ENCODE data around the gene BABAM2. TPM values are rescaled to one million over a fixed set of nuclear protein-coding genes. Genes with fewer than 3 reads are reported as not detected.

The BABAM2 gene
- total and polyA plus RNA-seq, 8 donors = 27.1 to 49.2 (median 28.4) TPM

- H3K27ac ChIP-seq = no peak overlapping the region
- TF ChIP-seq, protein P1, sequence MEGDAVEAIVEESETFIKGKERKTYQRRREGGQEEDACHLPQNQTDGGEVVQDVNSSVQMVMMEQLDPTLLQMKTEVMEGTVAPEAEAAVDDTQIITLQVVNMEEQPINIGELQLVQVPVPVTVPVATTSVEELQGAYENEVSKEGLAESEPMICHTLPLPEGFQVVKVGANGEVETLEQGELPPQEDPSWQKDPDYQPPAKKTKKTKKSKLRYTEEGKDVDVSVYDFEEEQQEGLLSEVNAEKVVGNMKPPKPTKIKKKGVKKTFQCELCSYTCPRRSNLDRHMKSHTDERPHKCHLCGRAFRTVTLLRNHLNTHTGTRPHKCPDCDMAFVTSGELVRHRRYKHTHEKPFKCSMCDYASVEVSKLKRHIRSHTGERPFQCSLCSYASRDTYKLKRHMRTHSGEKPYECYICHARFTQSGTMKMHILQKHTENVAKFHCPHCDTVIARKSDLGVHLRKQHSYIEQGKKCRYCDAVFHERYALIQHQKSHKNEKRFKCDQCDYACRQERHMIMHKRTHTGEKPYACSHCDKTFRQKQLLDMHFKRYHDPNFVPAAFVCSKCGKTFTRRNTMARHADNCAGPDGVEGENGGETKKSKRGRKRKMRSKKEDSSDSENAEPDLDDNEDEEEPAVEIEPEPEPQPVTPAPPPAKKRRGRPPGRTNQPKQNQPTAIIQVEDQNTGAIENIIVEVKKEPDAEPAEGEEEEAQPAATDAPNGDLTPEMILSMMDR (IDR thresholded peaks at IDR 0.05) = no peak
Measured at GRCh38 chr2:28148000-28148399, 257.5 kb downstream of the BABAM2 start.

DNA sequence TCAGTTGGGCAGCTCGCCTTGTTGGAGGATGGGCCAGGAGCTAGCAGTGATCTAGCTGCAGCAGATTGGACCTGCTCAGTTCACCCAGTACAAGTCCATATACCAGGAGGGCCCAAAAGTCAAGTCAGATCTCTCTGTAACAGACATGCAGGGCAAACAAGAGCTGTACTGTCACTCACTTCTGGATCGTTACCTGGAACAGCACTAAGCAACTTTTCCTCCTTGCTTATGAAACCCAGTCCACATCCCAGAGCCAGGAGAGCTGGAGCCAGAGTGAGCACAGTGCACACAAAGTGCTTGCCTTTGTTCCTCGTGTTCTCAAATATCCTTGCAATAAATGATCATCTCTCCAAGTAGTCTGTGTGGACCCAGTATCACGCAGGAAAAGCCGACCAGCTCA lies 258.0 kb downstream of the BABAM2 start:
- intact Hi-C loops (cut with DNase I) = no loop called here
- TF ChIP-seq, protein P1 (IDR thresholded peaks at IDR 0.05) = no peak
- Histone ChIP-seq H3K27me3 (no peaks in the 10 kb centered on the region), H3K4me1 (no peaks in the 10 kb centered on the region), H3K9me3 (no peaks in the 10 kb centered on the region), H3K27ac (no peak overlapping the region), H3K36me3 (no peaks in the 10 kb centered on the region), H3K4me3 (no peak overlapping the region)
- ATAC-seq (no peak), DNase-seq (no peak)

More at GRCh38 chr2:28148000-28148399, 257.5 kb downstream of the BABAM2 start:
- Histone ChIP-seq H3K36me3 (no peaks in the 10 kb centered on the region), H3K27me3 (no peaks in the 10 kb centered on the region), H3K4me3 (no peak overlapping the region), H3K4me1 (no peaks in the 10 kb centered on the region), H3K9me3 (no peaks in the 10 kb centered on the region)
- no peak for DNase-seq
- intact Hi-C loops (cut with DNase I) = no loop called here
- ATAC-seq = no peak

DNA sequence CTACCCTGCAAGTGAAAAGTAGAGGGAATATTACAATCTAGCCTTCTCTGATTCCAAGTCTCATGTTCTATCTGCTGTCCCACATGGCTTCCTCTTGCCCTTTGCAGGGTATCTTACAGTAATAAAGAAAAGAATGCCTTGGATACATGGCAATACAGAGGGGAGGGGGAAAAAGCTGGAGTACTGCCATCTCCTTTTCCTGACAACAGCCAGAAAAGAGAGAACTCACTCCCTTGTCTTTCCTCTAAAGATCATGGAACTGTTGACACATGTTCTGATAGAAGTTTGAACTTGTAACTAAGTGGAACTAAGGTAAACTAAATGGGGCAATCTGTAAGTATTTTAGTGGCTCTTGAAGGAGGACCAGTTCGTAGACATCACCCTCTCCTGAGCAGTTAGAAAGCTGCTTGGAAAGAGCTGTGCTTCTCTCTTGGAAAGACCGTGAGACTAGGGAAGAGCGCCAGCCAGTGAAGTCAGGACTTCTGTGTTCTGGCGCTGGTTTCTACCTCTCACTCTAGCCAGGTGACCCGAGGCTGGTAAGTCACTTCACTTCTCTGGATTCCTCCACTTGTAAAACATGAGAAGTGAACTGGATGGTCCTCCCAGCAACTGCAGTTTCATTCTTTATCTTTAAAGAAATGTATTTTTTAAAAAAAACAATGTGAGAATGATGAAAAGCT lies 259.8 kb downstream of the BABAM2 start:
- peak in 2 of 4 donors; percentile 20 to 54 for DNase-seq
- H3K36me3 ChIP-seq = no peaks in the 10 kb centered on the region
- H3K27me3 ChIP-seq = no peaks in the 10 kb centered on the region
- no peak overlapping the region for H3K27ac ChIP-seq
- TF ChIP-seq, protein P1 (IDR thresholded peaks at IDR 0.05) = no peak
- intact Hi-C loops (cut with DNase I) = no loop called here
- no peak overlapping the region for H3K4me3 ChIP-seq
- no peaks in the 10 kb centered on the region for H3K4me1 ChIP-seq
- peak; percentile 94 for ATAC-seq
- H3K9me3 ChIP-seq = peaks cover 0 to 3% of the 10 kb centered on the region in 2 donors

DNA sequence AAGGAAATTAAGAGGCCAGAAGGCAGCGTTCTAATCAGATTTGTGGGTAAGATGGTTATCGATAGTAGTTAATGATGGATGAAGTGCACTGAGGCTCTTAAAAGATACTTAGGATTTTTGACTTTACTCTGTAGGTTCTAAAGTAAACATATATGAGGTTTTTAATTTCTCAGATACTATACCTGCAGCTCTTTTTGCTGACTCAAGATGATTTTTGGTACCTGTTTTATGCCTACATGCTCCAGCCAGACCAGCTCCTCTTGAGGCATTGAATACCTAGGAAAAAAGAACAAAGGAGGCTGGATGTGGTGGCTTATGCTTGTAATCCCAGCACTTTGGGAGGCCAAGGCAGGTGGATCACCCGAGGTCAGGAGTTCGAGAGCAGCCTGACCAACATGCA lies 260.5 kb downstream of the BABAM2 start:
- Histone ChIP-seq H3K36me3 (no peaks in the 10 kb centered on the region), H3K9me3 (peaks cover 0 to 9% of the 10 kb centered on the region in 2 donors), H3K4me1 (no peaks in the 10 kb centered on the region), H3K27me3 (no peaks in the 10 kb centered on the region), H3K27ac (no peak overlapping the region), H3K4me3 (no peak overlapping the region)
- intact Hi-C loops (cut with DNase I) = no loop called here
- DNase-seq (no peak), ATAC-seq (no peak)
- TF ChIP-seq, protein P1 (IDR thresholded peaks at IDR 0.05) = no peak

GRCh38 chr2:28152585-28153280 lies 262.2 kb downstream of the BABAM2 start:
- Histone ChIP-seq H3K4me1 (no peaks in the 10 kb centered on the region), H3K4me3 (no peak overlapping the region), H3K27me3 (no peaks in the 10 kb centered on the region), H3K9me3 (peaks cover 0 to 20% of the 10 kb centered on the region in 2 donors), H3K36me3 (no peaks in the 10 kb centered on the region), H3K27ac (no peak overlapping the region)
- no peak for DNase-seq
- intact Hi-C loops (cut with DNase I) = no loop called here
- TF ChIP-seq, protein P1 (IDR thresholded peaks at IDR 0.05) = no peak
- ATAC-seq = no peak

All from left lung (tissue), 10 donors.